NCI-H2227 treated with DMSO at 0.1 percent for 48 hours (cell line): Measurements from ENCODE around the gene MYBPHL.
"Not testable (repeated sequence)": the region's sequence is repeated elsewhere in the genome, so short reads cannot be mapped to it uniquely, and the experiment has no call there.

Experiments used
- DNase-seq: peaks from one replicate; lab custom pipeline; 2025; lab: John Stamatoyannopoulos, UW

MYBPHL gene

DNA sequence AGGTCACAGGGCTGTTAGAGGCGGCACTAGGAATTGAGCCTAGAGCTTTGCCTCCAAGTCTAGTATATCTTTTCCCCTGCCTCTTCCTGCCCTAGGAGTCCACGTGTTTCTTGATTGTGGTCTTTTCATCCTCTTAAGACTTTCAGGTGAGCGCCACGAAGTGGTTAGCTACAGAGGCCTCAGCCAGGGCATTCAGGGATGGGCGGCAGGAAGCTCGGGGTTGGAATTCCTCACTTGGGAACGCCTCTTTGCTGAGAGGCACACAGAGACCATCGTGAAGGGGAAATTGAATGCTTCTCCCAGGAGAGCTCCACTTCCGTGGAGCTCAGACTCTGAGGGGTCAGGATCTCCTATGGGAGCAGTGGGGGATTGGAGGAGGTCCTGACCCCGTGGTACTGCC lies 820 bp downstream of the MYBPHL start:
- DNase-seq = not testable (repeated sequence)

DNA sequence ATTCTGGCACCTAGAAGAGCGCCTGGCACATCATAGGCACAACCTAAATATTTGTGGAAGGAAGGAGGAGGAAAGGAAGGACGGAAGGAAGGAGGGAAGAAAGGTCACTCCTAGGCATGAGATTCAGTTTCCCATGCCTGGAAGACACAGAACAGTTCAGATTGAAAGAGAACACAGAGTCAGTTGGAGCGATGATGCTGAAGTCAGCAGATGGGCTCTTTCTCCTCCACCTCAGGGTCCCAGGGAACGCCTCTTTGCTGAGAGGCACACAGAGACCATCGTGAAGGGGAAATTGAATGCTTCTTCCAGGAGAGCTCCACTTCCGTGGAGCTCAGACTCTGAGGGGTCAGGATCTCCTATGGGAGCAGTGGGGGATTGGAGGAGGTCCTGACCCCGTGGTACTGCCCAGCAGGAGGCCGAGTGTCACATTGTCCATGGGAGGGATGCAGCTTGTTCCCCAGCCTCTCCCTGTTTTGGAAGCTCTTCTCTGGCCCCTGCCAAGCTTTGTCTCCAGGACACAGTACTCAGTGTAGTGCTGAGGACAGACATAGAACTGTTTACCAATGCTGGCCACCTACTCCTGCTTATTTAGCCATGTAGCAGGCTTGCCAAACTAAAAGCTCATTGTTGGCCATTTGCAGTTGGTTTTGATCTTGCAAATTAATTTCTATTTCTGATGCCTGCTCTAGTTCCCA lies 2.4 kb downstream of the MYBPHL start:
- no peak for DNase-seq

DNA sequence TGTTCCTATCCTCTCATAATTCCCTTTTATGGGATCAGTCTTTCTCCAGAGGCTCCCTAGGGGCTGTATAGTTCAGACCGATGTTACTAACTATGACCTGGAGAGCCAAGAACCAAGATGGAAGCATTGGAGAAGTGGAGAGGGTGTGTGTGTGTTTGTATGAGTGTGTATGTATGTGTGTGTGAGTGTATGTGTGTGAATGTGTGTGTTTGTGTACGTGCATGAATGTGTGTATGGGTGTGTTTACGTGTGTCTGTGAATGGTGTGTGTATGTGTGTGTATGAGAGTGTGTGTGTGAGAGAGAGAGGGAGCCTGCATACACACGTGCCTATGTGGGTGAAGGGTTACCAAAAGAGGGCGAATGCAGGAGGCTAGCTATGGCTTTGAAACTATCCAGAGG lies 4.9 kb downstream of the MYBPHL start:
- DNase-seq = no peak

DNA sequence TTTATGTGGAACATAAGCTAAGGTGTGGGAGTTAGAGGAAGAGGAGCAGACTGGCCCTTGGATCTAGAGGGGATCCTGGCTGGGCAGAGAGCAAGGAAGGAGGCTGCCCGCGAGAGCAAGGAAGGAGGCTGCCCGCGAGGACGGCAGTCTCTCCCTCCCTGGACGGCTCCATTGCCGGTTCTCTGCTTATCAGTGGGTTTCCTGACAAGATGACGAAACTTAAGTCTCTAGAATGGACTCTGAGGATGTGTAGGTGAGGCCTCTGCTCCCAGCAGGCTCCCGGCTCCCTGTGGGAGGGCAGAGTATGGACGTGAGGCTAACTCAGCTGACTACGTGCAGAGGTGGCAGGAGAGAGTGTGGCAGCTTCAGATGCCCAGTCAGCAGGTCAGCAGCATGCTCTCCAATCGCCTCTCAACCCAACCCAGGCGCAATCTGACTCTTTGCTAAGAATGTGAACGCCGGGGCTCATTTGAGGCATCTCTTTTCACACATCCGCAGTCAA lies 6.1 kb downstream of the MYBPHL start:
- no peak for DNase-seq

DNA sequence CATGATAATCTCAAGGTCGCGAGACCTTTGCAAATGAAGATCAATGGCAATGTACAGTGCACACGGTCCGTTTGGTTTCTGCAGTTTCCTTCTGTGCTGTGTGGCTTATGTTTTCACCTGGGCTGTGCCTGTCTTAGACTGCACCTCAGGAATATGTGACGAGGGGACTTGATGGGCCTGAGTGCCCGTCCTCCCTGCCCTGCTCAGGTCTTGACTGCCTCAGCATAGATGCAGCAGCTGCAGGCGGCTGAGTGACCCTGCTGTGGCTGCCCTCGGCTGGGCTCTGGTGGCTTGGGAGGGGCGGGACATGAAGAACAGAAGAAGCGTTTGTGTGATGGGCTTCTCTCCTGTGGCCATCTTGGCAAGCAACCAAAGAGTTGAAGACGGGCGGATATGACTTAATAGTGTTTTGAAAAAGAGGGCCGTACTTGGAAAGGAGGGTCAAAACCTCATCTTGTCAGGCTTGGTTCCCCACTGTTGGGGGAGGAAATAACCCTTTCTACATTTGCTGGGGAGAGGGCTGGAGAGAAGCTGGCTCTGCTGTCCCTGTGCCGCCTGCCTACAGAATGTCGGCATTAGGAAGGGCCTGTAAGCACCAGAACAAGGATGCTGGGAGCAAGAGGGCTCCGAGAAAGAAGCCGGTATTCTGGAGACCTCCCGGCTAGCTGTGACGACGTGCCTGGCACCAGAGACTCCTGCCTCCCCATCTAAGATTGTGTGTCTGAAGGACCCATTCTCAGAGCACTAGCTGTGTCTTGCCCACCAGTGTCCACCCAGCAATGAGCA lies 7.1 kb downstream of the MYBPHL start:
- DNase-seq = peak; percentile 10

DNA sequence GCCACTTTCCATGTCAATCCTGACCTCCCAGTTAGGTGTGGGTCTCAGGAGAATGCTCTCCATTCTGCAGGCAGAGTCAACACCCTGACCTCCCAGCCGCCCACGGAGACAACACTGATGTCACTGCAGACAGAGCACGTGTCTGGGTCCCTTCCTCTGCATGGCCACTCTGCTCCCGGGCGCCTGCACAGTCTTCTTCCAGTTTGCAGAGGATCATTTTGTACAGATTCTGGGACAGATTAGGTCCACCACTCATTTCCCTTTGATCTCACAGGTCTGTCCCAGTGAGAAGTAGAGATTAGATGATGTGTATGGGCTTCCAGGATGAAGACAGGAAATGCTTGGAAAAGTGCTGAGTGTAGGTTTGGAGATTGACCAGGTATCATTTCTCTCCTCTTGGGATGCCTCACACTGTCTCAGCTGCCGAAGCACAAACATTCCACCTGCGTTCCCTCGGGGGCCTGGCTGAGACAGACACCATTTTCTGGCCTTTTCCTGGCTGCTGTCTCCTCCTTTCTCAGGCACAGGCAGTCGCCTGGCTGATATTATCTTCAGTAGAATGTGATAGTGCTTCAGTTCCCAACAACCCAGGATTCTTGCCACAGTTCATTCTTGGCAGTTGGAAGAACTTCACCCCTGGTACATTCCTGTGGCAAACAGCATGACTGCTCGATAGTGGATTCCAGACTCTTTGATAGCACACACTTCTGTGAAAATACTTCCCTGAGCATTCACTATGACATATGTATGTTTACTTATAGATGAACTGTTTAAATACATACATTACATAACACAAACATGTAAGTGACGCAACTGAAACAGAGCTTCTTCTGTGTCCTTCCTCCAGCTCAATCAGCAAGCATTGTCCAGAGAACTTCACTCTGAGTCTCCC lies 7.9 kb downstream of the MYBPHL start:
- DNase-seq = no peak

DNA sequence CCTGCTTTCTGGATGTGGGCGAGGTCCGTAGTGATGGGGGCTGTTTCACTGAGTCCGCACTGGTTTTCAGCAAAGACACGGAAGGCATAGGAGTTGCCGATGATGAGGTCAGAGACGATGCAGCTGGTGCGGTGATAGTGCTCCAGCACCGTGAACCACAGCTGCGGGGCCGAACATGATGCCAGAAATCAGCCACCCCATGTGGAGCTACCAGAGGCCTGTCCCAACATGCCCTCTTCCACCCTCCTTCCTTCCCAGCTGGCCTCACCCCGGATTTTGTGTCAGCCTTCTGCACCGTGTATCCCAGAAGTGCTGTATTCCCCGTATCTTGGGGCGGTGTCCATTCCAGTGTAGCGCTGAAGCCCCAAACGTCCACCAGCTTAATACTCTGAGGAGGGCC lies 10.0 kb downstream of the MYBPHL start:
- DNase-seq = no peak

DNA sequence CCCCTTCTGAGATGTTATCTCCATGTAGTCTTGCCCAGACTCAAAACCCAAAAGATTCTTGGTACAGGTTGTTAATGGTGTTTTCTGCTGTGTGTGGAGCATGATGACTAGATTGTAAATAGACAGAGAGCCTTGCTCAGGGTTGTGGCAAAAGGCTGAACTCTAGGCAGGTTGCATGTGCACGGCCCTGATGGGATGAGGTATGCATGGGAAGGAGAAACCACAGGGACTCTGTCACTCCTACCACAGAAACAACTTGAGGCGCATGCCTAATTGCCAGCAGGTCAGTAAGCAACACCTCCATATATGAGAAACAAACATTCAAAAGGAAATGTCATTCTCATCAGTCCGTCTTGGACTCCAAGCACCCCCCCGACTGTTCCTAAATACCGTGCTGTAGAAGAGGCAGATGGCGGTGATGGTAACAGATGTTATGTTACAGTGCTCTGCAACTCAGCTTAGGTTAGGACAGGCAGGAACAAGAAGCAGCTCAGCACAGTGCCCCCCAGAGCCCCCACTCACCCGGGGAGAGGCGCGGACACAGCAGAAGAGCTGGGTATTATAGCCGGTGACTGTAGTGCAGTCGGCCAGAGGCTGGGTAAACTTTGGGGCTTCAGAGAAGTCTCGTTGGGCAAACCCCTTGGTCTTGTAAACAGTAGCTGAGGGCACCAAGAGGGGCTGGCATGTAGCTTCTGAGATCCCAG lies 10.9 kb downstream of the MYBPHL start:
- DNase-seq = no peak

DNA sequence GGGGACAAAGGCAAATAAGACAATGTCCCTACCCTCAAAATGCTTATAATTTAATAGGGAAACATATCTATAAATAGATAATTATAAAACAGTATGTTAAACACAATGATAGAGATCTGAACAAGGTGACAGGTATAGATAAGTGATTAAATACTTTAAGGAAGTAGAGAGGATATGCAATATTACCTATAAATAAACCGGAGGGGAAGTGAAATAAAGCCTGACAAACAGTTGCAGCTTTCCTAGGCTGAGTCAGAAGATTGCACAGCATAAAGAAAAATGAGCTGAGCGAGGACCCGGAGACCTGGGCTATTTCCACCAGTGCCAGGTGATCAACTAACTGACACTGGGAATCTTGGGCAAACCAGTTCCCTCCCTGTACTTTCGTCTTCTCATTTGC lies 12.3 kb downstream of the MYBPHL start:
- no peak for DNase-seq

DNA sequence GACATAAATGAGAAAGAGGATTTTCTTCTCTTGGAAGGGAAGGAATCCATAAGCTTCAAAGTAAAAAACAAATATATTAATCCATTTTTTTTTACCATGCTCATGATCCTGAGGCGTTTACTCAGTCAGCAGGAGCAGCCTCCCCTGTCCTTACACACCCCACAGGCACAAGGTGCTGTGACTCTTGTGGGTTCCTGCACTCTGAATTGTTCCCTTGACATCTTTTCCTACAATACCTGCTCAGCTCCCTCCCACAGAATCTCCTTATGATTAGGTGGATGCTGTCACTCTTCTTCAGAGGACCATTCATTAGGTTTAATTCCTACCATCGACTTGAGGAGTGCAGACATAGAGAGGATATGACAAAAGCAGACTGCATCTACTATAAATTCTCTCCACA lies 13.8 kb downstream of the MYBPHL start:
- no peak for DNase-seq

DNA sequence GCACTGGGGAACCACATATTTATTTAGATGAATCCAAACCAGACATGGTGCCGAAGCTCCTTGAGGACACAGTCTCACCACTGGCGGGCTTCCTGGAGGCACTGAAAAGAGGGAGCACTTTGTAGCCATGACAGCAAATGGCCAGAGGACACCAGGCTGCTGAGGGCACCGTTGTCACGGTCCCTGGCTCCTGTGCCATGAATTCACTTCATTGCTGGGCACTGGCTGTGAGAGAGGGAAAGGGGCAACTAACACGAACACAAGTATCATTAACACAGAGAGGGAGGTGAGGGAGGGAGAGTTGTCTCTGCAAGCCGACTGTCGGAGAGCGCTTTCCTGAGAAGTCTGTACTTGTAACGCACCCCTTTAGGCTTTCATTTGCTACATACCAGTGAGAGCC lies 14.4 kb downstream of the MYBPHL start:
- no peak for DNase-seq

DNA sequence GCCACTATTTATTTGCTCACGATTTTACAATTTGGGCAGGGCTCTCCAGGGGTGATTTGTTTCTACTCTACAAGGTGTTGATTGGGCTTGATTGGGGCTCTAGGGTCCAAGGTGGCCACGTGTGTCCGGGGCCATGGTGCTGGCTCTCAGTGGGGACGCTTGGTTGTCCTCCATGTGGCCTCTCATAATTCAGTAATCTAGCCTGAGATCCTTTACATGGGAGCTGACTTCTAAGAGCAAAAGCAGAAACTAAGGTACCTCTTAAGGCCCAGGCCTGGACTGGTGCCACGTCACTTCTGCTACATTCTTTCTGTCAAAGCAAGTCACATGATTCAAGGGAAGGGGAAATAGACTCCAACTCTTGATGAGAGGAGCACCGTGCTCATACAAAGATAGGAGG lies 15.8 kb downstream of the MYBPHL start:
- no peak for DNase-seq

DNA sequence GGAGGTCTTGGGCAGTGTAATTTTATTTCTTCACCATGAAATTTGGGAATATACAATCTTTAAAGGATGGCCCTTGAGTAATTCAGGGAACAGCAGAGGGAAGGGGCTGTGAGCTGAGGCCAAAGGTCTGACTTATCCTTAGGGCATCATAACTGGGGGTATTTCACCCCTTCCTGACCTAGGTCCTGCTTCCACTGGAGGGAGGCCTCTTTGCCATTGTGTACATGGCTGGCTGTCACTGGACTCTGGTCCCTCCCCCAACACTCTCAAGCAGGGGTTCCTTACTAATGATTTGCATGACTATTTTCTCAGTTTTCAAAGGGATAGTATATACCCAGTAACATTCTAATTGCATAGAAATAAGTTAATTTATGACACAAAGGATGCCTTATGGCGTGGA lies 16.7 kb downstream of the MYBPHL start:
- DNase-seq = no peak

DNA sequence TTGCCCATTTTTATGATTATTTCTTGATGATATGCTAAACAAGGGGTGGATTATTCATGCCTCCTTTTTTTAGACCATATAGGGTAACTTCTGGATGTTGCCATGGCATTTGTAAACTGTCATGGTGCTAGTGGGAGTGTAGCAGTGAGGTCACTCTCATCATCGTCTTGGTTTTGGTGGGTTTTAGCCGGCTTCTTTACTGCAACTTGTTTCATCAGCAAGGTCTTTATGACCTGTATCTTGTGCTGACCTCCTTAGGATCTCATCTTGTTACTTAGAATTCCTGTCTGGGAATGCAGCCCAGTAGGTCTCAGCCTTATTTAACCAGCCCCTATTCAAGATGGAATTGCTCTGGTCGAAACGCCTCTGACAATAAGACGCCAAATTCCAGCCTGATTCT lies 20.0 kb downstream of the MYBPHL start:
- DNase-seq = not testable (repeated sequence)

DNA sequence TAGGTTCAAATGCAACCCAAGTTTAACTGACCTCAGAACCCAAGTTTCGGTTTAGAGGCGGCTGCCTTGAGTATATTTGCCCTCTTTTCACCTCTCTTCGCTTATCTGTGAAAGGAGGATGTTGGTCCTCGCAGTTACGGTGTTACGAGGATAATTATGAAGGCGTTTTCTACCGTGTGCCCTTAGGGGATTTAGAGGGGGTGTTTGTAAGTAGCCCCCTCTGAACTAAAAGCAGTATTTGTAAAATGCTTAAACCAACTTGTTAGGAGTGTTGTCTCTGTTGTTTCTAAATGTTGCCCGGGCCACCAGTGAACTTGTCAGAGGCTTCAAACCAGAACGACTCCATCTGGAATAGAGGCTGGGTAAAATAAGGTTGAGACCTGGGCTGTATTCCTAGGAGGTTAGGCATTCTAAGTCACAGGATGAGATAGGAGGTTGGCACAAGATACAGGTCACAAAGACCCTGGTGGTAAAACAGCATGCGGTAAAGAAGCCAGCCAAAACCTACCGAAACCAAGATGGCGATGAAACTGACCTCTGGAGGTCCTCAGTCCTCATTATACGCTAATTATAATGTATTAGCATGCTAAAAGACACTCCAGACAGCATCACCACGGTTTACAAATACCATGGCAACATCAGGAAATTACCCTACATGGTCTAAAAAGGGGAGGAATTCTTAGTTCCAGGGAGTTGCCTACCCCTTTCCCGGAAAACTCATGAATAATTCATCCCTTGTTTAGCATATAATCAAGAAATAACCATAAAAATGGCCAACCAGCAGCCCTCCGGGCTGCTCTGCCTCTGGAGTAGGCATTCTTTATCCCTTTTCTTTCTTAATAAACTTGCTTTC lies 22.8 kb downstream of the MYBPHL start:
- no peak for DNase-seq

DNA sequence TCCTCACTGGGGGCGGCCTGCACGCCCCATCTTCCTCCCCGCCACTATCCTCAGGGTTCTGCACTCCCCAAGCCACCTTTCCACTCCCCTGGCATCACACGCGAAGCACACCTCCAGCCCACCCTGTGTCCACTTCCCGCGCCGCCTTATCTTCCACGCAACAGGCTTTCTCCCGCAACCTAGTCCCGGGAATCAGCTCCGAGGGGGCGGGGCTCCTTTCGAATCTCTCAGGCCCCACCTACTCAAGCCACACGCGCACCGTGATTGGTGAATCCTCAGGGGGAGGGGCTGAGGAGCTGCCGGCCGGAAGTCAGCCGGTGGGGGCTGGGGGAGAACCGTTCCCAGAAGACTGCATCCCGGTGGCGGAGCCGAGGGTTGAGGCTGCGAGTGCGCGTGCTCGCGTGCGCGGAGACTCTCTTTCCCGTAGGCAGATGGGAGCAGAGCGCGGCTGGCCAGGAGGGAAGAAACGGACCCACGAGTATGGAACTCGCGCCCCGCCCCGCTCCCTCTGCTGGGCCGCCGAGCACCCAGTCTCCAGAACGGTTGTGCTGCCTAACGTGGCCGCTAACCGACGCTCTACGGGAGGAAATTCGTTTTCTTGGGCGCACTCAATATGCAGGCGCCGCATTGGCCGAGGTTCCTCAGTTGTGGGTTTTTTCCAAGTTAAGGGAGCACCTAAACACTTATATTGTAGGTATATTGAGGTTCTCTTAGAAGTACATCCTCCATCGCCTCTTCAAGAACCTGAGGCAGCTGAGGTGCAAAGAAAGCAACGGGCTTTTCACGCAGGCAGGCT lies 23.7 kb downstream of the MYBPHL start, which contains the start of gene PSRC1:
TSS of gene PSRC1 (minus strand) at position 194 of the 796 bp plus-strand sequence.
- DNase-seq = peak; percentile 97

DNA sequence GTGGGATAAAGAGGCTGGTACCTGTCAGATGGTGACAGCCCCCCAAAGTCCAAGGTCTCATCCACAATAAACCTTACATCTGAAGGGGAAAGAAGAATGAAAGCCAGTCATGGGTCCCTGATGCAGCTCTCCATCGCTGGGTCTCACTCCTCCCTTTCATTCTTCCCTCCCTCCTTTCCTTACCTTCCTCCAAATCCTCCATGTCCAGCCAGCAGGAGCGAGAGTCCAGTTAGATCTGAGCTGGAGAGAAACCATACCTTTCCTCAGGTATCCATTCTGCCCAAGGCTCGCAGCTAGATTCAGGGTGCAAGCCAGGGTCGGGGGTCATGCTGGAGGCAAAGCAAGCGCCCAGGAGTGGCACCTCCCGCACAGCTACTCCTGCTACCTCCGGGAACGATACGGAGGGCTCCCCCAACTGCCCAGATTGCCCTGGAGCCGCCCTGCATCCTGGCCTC lies 24.3 kb downstream of the MYBPHL start:
- DNase-seq = no peak

DNA sequence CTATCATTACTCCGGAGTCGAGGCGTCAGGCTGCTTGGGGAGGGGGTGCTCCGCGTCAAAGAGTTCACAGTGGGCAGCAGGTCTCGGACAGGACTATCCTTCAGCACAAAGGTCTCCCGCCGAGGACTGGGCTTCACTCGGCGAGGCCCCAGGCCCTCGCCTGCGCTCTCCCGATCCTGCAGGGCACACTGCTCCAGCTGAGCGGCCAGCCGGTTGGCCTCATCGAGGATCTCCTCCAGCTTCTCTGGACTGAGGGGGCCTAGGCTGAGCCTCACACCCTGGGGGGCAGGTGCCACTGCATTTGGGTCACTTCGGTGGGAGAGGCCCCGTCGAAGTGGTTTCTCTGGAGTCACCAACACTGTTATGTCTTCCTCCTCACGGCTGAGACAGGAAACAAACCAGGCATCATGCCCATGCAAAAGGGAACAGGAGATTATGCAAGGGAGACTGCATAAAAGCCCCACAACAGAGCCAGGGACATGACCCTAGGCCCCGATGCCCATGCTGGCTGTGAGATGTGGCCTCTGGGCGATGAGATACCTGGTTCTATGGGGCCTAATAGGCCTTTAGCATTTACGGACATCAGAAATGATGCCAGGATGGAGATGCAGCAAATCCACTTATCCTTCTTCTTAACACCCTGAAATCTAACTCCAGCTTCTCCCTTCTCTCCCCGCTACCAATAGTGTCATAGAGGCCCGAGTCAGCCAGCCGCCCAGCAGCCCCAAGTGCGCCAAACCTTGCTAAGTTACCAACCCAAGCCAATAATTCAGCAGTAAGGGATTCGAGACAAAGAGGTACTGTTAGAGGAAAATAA lies 24.9 kb downstream of the MYBPHL start:
- no peak for DNase-seq

DNA sequence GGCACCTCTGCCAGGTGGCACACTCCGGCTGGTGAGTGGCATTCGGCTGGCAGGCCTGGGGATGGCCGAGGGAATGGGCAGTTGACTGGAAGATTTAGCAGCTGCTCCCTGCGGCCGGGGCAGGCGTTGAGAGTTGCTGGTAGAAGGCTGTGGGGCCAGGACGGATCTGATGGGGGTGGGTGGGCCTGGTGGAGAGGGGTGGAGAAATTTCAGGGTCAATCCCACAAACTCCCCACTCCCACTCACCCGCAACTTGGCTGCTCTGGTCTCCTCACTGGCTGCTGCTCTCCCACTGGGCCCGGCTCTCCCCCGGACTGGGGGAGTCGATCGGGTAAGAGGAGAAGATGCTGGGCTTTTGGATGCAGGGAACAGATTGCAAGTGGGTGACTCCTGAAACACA lies 25.9 kb downstream of the MYBPHL start:
- DNase-seq = no peak
